Chondrocyte (in vitro differentiated cells): ENCODE results near the gene TMEM145. TPM values are rescaled to one million over a fixed set of nuclear protein-coding genes. Genes with fewer than 3 reads are reported as not detected.

ENCODE experiments used
- DNase-seq: peaks from one replicate; pipeline ENCODE4 v3.0.0; 2021; ENCODE audit warnings: mixed read lengths, low spot score
- H3K27ac Mint-ChIP-seq: one replicate; pipeline ENCODE4 v1.8.0; 2021; ENCODE audit warnings: mild to moderate bottlenecking, moderate library complexity, mixed read lengths; ENCODE audit not compliant: unreplicated experiment
- H3K27me3 Mint-ChIP-seq: 2 replicates; pipeline ENCODE4 v1.8.0; 2021; ENCODE audit warnings: low read depth, mixed read lengths
- H3K36me3 Mint-ChIP-seq: 2 replicates; pipeline ENCODE4 v1.8.0; 2021; ENCODE audit warnings: low read depth, mixed read lengths
- H3K4me1 Mint-ChIP-seq: 2 replicates; pipeline ENCODE4 v1.8.0; 2021; ENCODE audit warnings: low read depth, mild to moderate bottlenecking, mixed read lengths
- H3K4me3 Mint-ChIP-seq: one replicate; pipeline ENCODE4 v1.8.0; 2021; ENCODE audit warnings: mild to moderate bottlenecking, moderate library complexity, mixed read lengths; ENCODE audit not compliant: unreplicated experiment
- H3K9me3 Mint-ChIP-seq: 2 replicates; pipeline ENCODE4 v1.8.0; 2021; ENCODE audit warnings: low read depth, mixed read lengths
- CTCF ChIP-seq: fragments of 200-600 bp; sonication (generic); IDR thresholded peaks from 2 replicates; pipeline ENCODE4 v1.5.0; 2021; ENCODE audit warnings: antibody characterized with exemption, mild to moderate bottlenecking, moderate library complexity
- total RNA-seq: library from RNA; stranded (reverse); gene quantifications from 3 replicates; pipeline ENCODE4 v1.2.1, GENCODE V29; 2021

TMEM145 gene
- total RNA-seq, 1 donor from 2014 or later = 0.32 TPM

GRCh38 chr19:42268704-42269477, 44.2 kb upstream of the TMEM145 start, which contains the start of gene CIC:
Gene CIC (plus strand): TSS chr19:42269252. CDS start chr19:42271784, 2,532 bp downstream.
- H3K27ac Mint-ChIP-seq = peak within 1 kb of the TSS; percentile 97
- no peaks in the 10 kb centered on the region for H3K9me3 Mint-ChIP-seq
- H3K4me1 Mint-ChIP-seq = peaks cover 21% of the 10 kb centered on the region
- peak; percentile 100 for DNase-seq
- H3K4me3 Mint-ChIP-seq = no peak within 1 kb of the TSS
- H3K27me3 Mint-ChIP-seq = no peaks in the 10 kb centered on the region
- no peak for TF ChIP-seq CTCF
- H3K36me3 Mint-ChIP-seq = peaks cover 5% of the 10 kb centered on the region

DNA sequence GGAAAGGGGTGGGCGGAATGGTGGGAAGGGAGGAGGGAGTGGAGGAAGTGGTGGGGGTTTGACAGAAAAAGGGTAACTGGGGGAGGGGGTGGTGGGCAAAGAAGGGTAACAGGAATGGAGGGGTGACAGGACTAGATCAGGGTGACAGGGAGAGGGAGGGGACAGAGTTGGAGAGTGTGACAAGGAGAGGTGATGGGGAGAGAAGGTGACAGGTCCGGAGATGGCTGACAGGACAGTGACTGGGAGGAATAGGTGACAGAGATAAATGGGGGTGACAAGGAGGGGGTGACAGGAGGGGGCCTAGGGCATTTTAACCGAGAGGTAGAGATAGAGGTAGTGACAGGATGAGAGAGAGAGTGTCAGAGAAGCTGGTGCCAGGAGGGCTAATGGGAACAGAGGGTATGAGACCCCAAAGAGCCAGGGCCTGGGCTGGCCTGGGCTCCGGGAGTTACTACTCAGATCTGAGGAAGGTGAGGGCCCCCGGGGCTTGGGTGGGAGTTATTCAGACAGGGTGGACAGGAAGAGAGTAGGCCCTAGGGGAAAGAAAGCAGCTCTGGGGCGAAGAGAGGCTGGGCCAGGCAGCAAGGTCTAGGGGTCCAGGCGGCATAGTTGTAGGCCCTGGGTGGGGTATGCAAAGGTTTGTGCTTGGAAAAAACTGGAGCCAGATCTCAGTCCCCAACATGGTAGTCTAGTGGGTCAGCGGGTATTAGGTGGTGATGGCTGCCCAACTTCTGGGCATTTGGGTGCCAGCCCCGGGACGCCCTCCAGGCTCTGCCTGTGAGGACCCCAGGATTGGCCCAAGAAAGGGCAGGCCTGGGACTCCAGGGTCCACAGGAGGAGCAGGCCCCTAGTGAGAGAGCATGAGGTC, 43.4 kb upstream of the TMEM145 start:
- no peak overlapping the region for H3K4me3 Mint-ChIP-seq
- TF ChIP-seq CTCF = no peak
- DNase-seq = no peak
- H3K27me3 Mint-ChIP-seq = no peaks in the 10 kb centered on the region
- H3K27ac Mint-ChIP-seq = peak overlapping the region; percentile 97
- peaks cover 6% of the 10 kb centered on the region for H3K36me3 Mint-ChIP-seq
- H3K4me1 Mint-ChIP-seq = peaks cover 23% of the 10 kb centered on the region
- no peaks in the 10 kb centered on the region for H3K9me3 Mint-ChIP-seq

GRCh38 chr19:42270346-42271044, 42.6 kb upstream of the TMEM145 start:
- no peak for DNase-seq
- Mint-ChIP-seq H3K27ac (peak overlapping the region; percentile 97), H3K4me1 (peaks cover 31% of the 10 kb centered on the region), H3K36me3 (peaks cover 12% of the 10 kb centered on the region), H3K9me3 (no peaks in the 10 kb centered on the region), H3K4me3 (no peak overlapping the region), H3K27me3 (no peaks in the 10 kb centered on the region)
- no peak for TF ChIP-seq CTCF

DNA sequence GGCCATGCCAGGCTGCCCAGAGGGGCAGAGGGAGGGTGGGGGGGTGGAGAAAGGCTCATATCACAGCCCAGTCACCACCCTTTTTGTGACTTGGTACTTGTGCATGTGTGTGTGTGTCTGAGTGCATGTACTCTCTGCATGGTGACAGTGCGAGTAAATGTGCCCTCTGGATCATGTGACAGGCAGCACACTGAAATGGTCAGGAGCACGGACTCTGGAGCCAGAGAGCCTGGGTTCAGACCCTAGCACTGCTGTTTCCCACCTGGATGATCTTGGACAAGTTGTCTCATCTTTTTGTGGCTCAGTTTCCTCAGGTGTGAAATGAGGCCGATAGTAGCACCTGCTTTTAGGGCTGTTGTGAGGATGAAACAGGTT, 42.1 kb upstream of the TMEM145 start:
- no peak for TF ChIP-seq CTCF
- Mint-ChIP-seq H3K4me3 (peak overlapping the region; percentile 44), H3K27ac (peak overlapping the region; percentile 79), H3K27me3 (no peaks in the 10 kb centered on the region), H3K9me3 (no peaks in the 10 kb centered on the region), H3K36me3 (peaks cover 13% of the 10 kb centered on the region), H3K4me1 (peaks cover 34% of the 10 kb centered on the region)
- no peak for DNase-seq
